Retinal pigment epithelial cell (primary cell): ENCODE measurements around the gene CYP39A1.
A peak's percentile ranks its signal among the peaks of the same experiment; 100 is the strongest.

Source experiments
- DNase-seq: peaks from one replicate; pipeline ENCODE4 v3.0.0-alpha.2; 2010; ENCODE audit warnings: low read depth
- H3K4me3 ChIP-seq: 2 replicates; pipeline ENCODE4 v1.5.1; 2011; ENCODE audit warnings: mild to moderate bottlenecking, low read length, control low read depth, moderate library complexity
- CTCF ChIP-seq: conservative IDR thresholded peaks from 2 replicates; pipeline ENCODE4 v1.5.1; 2011; ENCODE audit warnings: low read depth, low read length, control low read depth, inconsistent platforms

The CYP39A1 gene

GRCh38 chr6:46661483-46661882, 8.9 kb upstream of the CYP39A1 start:
- DNase-seq: no peak
- TF ChIP-seq CTCF: no peak
- H3K4me3 ChIP-seq: no peak overlapping the region

- DNase-seq: no peak
- TF ChIP-seq CTCF: no peak
- H3K4me3 ChIP-seq: no peak overlapping the region
Observed at GRCh38 chr6:46657642-46658041, 5.0 kb upstream of the CYP39A1 start.

GRCh38 chr6:46655803-46656202, 3.2 kb upstream of the CYP39A1 start:
- DNase-seq: no peak
- H3K4me3 ChIP-seq: no peak overlapping the region
- peak; percentile 43 for TF ChIP-seq CTCF

GRCh38 chr6:46653439-46654195, 999 bp upstream of the CYP39A1 start:
- H3K4me3 ChIP-seq: peak overlapping the region; percentile 99
- DNase-seq: no peak
- no peak for TF ChIP-seq CTCF

- no peak for TF ChIP-seq CTCF
- DNase-seq: no peak
- peak overlapping the region; percentile 99 for H3K4me3 ChIP-seq
Observed at GRCh38 chr6:46652232-46652602, 401 bp downstream of the CYP39A1 start.

GRCh38 chr6:46651816-46652215, 802 bp downstream of the CYP39A1 start:
- DNase-seq: no peak
- peak overlapping the region; percentile 99 for H3K4me3 ChIP-seq
- TF ChIP-seq CTCF: no peak

- H3K4me3 ChIP-seq: no peak overlapping the region
- no peak for DNase-seq
- TF ChIP-seq CTCF: no peak
Observed at GRCh38 chr6:46651006-46651405, 1.6 kb downstream of the CYP39A1 start.
